DOHH2 (cell line): Measurements from ENCODE around the gene STK25.

ENCODE experiments used
- CTCF ChIP-seq: fragments of 200-600 bp; sonication (generic); IDR thresholded peaks from one replicate; pipeline ENCODE4 v1.5.1; 2014; ENCODE audit warnings: antibody characterized with exemption, mild to moderate bottlenecking, low read depth, low read length; ENCODE audit not compliant: poor library complexity, severe bottlenecking
- EZH2phosphoT487 ChIP-seq: fragments of 200-600 bp; sonication (generic); IDR thresholded peaks from 2 replicates; pipeline ENCODE4 v1.6.1; 2017; ENCODE audit warnings: borderline replicate concordance, mild to moderate bottlenecking, antibody characterized with exemption, low read length, moderate library complexity, mixed read lengths

- TF ChIP-seq CTCF = no peak
- no peak for TF ChIP-seq EZH2phosphoT487
Measured at GRCh38 chr2:241460631-241461030, 47.8 kb downstream of the STK25 start.
